ENCODE measurements around the gene PLCL2.
"Not testable (repeated sequence)": the region's sequence is repeated elsewhere in the genome, so short reads cannot be mapped to it uniquely, and the experiment has no call there.

Gene PLCL2

DNA sequence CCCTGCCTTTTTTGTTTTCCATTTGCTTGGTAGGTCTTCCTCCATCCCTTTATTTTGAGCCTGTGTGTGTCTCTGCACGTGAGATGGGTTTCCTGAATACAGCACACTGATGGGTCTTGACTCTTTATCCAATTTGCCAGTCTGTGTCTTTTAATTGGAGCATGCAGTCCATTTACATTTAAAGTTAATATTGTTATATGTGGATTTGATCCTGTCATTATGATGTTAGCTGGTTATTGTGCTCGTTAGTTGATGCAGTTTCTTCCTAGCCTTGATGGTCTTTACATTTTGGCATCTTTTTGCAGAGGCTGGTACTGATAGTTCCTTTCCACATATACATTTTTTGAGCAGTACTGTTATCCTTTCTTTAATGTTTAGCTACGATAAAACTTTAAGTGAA lies 73.1 kb downstream of the PLCL2 start:
- H3K4me3 ChIP-seq; H3K36me3 ChIP-seq (replicated peaks); H3K27me3 ChIP-seq (ENCODE audit: low read depth); H3K9me3 ChIP-seq; DNase-seq (ENCODE audit: low spot score in 2 of 2); in situ Hi-C loops (cut with MboI; ENCODE audit: low sequenced_read_pairs); H3K4me1 ChIP-seq: not testable (repeated sequence)

DNA sequence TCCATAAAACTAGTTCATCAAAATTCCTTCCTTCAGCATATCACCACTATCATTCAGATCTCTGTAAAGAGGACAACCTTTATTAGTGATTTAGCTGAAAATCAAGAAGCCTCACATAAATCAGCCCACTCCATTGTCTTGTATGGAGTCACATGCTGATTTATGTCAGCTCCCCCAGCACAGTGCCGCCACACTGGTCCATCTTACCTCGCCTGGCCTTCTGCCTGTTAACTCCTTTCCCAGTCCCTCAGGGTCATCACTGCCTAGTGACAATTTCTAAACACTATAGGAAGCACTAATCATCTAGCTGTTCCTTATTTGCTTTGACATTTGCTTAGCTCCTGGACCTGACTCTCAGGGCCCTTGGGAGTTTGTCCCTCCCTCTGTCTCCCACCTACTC lies 75.4 kb downstream of the PLCL2 start:
- H3K4me3 ChIP-seq: no peak overlapping the region
- H3K36me3 ChIP-seq (replicated peaks): no peaks in the 10 kb centered on the region
- in situ Hi-C loops (cut with MboI; ENCODE audit: low sequenced_read_pairs): no loop called here
- no peak for DNase-seq (ENCODE audit: low spot score in 2 of 2)
- peaks cover 4% of the 10 kb centered on the region; the same call in 1 of the 2 replicates for H3K9me3 ChIP-seq
- H3K4me1 ChIP-seq: no peaks in the 10 kb centered on the region; the same call in 1 of the 2 replicates
- no peaks in the 10 kb centered on the region for H3K27me3 ChIP-seq (ENCODE audit: low read depth)

DNA sequence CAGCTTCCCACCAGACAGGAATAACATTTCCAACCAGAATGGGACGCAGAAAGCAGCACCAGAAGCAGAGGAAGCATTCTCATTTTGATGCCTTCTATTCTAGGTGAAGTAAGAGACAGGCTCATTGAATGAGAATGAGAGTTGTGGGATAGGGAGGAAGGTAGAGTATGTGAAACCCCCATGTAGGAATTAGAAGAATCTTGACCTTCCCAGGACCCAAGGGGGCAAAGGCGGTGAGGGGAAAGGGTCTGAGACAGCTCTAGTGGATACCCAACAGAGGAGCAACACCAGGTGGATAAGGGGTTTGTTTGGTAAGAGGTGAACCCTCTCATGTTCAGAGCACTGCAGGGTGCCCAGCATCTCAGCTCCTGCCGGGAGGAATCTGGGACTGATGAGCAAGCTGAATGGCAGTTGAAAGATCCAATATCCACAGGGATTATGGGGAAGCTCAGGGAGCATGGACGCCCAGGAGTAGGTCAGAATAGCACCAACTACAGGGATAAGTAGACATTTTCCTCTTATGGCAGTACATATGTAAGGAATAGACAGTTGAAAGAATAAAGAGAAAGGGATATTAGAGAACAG lies 77.0 kb downstream of the PLCL2 start:
- no peaks in the 10 kb centered on the region for H3K36me3 ChIP-seq (replicated peaks)
- no peaks in the 10 kb centered on the region; the same call in 1 of the 2 replicates for H3K4me1 ChIP-seq
- in situ Hi-C loops (cut with MboI; ENCODE audit: low sequenced_read_pairs): no loop called here
- peaks cover 4% of the 10 kb centered on the region; the same call in 1 of the 2 replicates for H3K9me3 ChIP-seq
- DNase-seq (ENCODE audit: low spot score in 2 of 2): no peak
- H3K27me3 ChIP-seq (ENCODE audit: low read depth): no peaks in the 10 kb centered on the region
- H3K4me3 ChIP-seq: no peak overlapping the region

DNA sequence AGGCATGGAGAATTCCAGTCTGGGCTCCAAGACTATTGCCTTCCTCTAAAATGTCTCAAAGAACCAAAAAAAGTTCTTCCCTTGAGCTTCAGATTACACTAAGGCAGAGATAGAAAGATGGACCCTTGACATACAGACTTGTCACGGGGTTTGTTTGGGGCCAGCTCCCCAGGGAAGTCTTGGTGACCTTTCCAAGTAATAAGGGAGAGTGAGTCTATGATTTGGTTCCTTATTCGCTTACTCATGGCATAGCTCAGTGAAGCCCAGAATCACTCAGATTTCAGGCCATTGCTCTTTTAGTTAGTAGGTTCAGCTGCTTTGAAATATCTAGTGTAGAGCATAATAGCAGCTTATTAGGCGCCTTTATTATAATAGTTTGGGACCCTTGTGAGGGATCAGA lies 90.3 kb downstream of the PLCL2 start:
- peaks cover 3% of the 10 kb centered on the region; the same call in 1 of the 2 replicates for H3K36me3 ChIP-seq (replicated peaks)
- no peaks in the 10 kb centered on the region for H3K27me3 ChIP-seq (ENCODE audit: low read depth)
- no peak for DNase-seq (ENCODE audit: low spot score in 2 of 2)
- H3K9me3 ChIP-seq: no peaks in the 10 kb centered on the region; the same call in none of the 2 replicates
- peaks cover 5% of the 10 kb centered on the region for H3K4me1 ChIP-seq
- H3K4me3 ChIP-seq: no peak overlapping the region
- in situ Hi-C loops (cut with MboI; ENCODE audit: low sequenced_read_pairs): no loop called here

DNA sequence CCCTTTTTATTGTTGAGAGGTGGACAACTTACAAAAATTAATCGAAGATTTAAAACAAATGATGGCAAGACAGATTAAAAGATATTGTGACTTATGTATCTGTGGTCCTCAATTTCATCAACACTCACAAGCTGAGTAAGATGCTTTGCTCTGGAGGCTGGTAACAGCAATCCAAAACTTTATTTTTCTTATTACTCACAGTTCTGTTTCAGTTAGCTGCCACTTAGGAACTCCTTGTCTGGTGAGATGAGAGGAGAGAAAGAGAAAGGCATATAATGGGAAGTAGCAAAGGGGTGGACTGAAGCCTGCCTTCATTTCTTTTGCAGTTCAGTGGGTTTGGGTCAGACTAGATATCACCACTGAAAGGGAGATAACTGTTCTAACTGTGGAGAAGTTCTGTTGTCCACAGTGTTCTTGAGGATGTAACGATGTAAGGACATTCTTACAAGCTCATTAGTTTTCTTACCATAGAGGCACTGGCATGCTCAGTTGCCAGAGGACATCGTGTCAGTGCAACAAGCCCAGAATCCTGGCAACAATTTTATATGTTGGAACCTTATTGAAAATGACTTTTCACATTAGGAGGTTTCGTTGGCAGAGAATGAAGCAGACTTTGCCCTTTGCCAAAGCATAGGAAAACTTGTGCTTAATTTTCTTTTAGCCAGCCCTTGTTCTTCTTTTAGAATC lies 93.6 kb downstream of the PLCL2 start:
- no peak overlapping the region for H3K4me3 ChIP-seq
- no peak for DNase-seq (ENCODE audit: low spot score in 2 of 2)
- in situ Hi-C loops (cut with MboI; ENCODE audit: low sequenced_read_pairs): no loop called here

DNA sequence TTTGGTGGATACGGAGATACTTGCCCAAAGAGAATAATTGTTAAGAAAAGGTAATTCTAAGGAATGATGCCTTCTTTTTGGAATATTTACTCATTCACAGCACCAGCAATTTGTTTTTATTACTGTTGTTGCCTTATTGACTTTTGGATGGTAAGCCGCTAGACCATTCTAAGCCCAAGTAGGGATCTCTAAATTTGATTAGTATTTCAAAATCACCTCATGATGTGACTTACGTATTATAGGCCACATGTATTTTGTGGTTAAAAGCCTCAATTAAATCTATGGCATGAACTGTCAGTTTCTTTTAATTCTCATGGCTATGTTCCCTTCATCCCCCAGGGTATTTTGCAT lies 94.1 kb downstream of the PLCL2 start:
- Histone ChIP-seq H3K36me3 (replicated peaks) (peaks cover 3% of the 10 kb centered on the region; the same call in 1 of the 2 replicates), H3K9me3 (no peaks in the 10 kb centered on the region; the same call in 1 of the 2 replicates), H3K4me1 (peaks cover 5% of the 10 kb centered on the region), H3K27me3 (ENCODE audit: low read depth) (no peaks in the 10 kb centered on the region), H3K4me3 (no peak overlapping the region)
- in situ Hi-C loops (cut with MboI; ENCODE audit: low sequenced_read_pairs): no loop called here
- DNase-seq (ENCODE audit: low spot score in 2 of 2): no peak

More for the DNA sequence above, 93.6 kb downstream of the PLCL2 start:
- no peaks in the 10 kb centered on the region; the same call in 1 of the 2 replicates for H3K9me3 ChIP-seq
- no peaks in the 10 kb centered on the region for H3K27me3 ChIP-seq (ENCODE audit: low read depth)
- peaks cover 3% of the 10 kb centered on the region; the same call in 1 of the 2 replicates for H3K36me3 ChIP-seq (replicated peaks)
- peaks cover 5% of the 10 kb centered on the region for H3K4me1 ChIP-seq

DNA sequence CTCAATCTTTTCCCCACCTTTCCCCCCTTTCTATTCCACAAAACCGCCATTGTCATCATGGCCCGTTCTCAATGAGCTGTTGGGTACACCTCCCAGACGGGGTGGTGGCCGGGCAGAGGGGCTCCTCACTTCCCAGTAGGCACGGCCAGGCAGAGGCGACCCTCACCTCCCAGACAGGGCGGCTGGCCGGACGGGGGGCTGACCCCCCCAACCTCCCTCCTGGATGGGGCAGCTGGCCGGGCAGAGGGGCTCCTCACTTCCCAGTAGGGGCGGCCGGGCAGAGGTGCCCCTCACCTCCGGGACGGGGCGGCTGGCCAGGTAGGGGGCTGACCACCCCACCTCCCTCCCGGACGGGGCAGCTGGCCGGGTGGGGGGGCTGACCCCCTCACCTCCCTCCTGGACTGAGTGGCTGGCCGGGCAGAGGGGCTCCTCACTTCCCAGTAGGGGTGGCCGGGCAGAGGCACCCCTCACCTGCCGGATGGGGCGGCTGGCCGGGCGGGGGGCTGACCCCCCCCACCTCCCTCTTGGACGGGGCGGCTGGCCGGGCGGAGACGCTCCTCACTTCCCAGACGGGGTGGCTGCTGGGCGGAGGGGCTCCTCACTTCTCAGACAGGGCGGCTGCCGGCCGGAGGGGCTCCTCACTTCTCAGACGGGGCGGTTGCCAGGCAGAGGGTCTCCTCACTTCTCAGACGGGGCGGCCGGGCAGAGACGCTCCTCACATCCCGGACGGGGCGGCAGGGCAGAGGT lies 95.2 kb downstream of the PLCL2 start:
- DNase-seq (ENCODE audit: low spot score in 2 of 2); H3K9me3 ChIP-seq; H3K27me3 ChIP-seq (ENCODE audit: low read depth); H3K4me3 ChIP-seq; H3K4me1 ChIP-seq; H3K36me3 ChIP-seq (replicated peaks); in situ Hi-C loops (cut with MboI; ENCODE audit: low sequenced_read_pairs): not testable (repeated sequence)

DNA sequence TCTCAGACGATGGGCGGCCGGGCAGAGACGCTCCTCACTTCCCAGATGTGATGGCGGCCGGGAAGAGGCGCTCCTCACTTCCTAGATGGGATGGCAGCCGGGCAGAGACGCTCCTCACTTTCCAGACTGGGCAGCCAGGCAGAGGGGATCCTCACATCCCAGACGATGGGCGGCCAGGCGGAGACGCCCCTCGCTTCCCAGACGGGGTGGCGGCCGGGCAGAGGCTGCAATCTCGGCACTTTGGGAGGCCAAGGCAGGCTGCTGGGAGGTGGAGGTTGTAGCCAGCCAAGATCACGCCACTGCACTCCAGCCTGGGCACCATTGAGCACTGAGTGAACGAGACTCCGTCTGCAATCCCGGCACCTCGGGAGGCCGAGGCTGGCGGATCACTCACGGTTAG lies 95.8 kb downstream of the PLCL2 start:
- H3K27me3 ChIP-seq (ENCODE audit: low read depth); H3K36me3 ChIP-seq (replicated peaks); H3K4me3 ChIP-seq; DNase-seq (ENCODE audit: low spot score in 2 of 2); H3K9me3 ChIP-seq; in situ Hi-C loops (cut with MboI; ENCODE audit: low sequenced_read_pairs); H3K4me1 ChIP-seq: not testable (repeated sequence)

DNA sequence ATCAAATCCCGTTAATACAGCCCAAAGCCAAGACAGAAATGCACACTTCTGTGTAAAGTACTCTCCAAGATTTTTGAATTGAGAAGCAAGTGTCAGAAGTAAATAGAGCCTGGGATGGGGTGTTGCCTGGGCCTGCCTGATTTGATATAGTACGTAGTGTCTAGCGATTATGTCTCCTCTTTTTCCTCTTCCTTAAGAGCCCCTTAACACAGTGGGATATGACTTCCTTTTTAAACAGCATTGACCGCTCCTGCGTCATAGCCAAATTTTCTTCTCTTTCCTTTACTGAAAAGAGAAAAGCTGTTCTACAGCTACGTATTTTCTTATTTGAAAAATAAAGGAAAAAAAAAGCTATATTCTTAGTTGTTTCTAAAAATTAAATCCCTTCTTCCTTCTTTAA lies 97.7 kb downstream of the PLCL2 start:
- in situ Hi-C loops (cut with MboI; ENCODE audit: low sequenced_read_pairs): no loop called here
- Histone ChIP-seq H3K27me3 (ENCODE audit: low read depth) (no peaks in the 10 kb centered on the region), H3K4me3 (no peak overlapping the region), H3K9me3 (no peaks in the 10 kb centered on the region), H3K36me3 (replicated peaks) (no peaks in the 10 kb centered on the region; the same call in 1 of the 2 replicates), H3K4me1 (peaks cover 5% of the 10 kb centered on the region)
- DNase-seq (ENCODE audit: low spot score in 2 of 2): no peak

DNA sequence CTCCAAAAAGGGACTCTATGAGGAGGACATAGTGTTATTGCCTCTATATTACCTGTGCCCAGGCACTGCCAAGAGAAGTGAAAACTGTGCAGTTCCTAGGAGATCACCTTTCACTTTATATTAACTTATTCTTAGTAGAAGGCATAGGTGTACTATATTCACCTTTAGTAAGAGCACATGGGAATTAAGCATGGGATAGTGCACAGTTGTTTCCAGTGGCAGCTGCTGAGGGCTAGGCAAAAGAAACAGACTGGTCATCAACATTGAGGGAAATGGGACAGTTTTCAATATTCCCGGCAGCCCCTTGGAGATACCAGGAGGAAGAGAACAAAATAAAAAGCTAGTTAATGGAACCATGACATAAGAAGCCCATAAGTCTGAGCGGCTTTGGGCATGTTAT lies 100.9 kb downstream of the PLCL2 start:
- DNase-seq (ENCODE audit: low spot score in 2 of 2): no peak
- H3K27me3 ChIP-seq (ENCODE audit: low read depth): no peaks in the 10 kb centered on the region
- H3K4me1 ChIP-seq: no peaks in the 10 kb centered on the region
- in situ Hi-C loops (cut with MboI; ENCODE audit: low sequenced_read_pairs): no loop called here
- H3K4me3 ChIP-seq: no peak overlapping the region
- no peaks in the 10 kb centered on the region for H3K9me3 ChIP-seq
- H3K36me3 ChIP-seq (replicated peaks): no peaks in the 10 kb centered on the region; the same call in 1 of the 2 replicates

DNA sequence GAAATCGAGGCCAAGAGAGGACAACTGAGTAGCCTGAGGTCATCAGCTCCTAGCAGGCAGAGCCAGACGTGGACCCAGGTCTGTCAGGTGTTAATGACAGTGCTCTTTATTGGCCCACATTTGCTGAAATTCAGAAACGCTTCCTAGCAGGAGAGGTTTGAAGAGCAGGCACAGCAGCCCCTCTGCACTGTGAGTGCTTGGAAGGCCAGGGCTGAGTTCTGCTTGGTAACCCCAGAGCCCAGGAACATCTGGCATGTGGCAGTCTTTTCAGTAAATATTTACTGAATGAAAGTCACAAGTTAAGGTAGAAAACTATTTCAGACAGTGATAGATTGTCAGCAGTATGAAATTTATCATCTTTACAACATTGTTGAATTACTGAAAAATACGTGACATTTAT lies 102.4 kb downstream of the PLCL2 start:
- in situ Hi-C loops (cut with MboI; ENCODE audit: low sequenced_read_pairs): no loop called here

DNA sequence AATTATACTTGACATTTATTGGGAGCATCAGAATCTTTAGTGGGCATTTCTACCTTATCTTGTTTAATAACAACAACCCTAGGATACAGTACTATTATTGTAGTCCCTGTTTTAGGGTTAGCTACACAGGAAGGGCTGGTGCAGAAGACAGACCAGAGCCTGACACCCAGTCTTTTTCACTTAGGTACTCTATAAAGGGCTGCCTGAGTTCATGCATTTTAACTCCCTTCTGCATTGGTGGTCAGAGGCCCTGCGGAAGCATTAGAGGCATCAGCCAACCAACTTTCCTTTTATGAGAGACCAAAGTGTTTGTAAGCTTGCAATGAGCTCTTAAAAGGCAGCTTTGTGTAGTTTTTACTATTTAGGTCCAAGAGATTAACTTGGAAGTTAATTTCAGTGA lies 105.4 kb downstream of the PLCL2 start:
- Histone ChIP-seq H3K36me3 (replicated peaks) (no peaks in the 10 kb centered on the region), H3K4me1 (peaks cover 14% of the 10 kb centered on the region), H3K9me3 (no peaks in the 10 kb centered on the region), H3K27me3 (ENCODE audit: low read depth) (no peaks in the 10 kb centered on the region), H3K4me3 (no peak overlapping the region)
- in situ Hi-C loops (cut with MboI; ENCODE audit: low sequenced_read_pairs): no loop called here
- DNase-seq (ENCODE audit: low spot score in 2 of 2): no peak

More for the DNA sequence above, 102.4 kb downstream of the PLCL2 start:
- Histone ChIP-seq H3K9me3 (no peaks in the 10 kb centered on the region), H3K4me3 (no peak overlapping the region), H3K36me3 (replicated peaks) (no peaks in the 10 kb centered on the region), H3K27me3 (ENCODE audit: low read depth) (no peaks in the 10 kb centered on the region), H3K4me1 (no peaks in the 10 kb centered on the region)
- DNase-seq (ENCODE audit: low spot score in 2 of 2): no peak

DNA sequence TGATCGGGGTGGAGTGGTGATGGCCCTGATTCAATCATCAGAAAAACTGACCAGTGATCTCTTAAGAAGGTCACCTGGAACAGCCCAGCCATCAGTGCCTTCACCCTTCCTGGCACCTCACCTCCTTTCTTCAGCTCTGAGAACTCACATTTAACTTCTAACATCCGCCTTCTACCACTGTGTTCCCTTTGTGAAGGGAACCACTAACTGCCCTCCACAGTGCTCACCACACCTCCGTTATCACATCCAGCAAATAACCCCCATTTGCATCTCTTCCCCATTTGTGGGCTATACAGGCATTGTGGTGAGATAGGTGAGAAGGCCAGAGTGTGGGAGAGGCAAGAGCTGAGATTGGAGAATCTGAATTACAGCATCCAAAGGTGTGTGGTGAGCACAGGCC lies 107.4 kb downstream of the PLCL2 start:
- H3K9me3 ChIP-seq: no peaks in the 10 kb centered on the region
- no peak for DNase-seq (ENCODE audit: low spot score in 2 of 2)
- H3K36me3 ChIP-seq (replicated peaks): no peaks in the 10 kb centered on the region
- no peaks in the 10 kb centered on the region for H3K27me3 ChIP-seq (ENCODE audit: low read depth)
- in situ Hi-C loops (cut with MboI; ENCODE audit: low sequenced_read_pairs): no loop called here
- no peak overlapping the region for H3K4me3 ChIP-seq
- H3K4me1 ChIP-seq: peaks cover 21% of the 10 kb centered on the region

DNA sequence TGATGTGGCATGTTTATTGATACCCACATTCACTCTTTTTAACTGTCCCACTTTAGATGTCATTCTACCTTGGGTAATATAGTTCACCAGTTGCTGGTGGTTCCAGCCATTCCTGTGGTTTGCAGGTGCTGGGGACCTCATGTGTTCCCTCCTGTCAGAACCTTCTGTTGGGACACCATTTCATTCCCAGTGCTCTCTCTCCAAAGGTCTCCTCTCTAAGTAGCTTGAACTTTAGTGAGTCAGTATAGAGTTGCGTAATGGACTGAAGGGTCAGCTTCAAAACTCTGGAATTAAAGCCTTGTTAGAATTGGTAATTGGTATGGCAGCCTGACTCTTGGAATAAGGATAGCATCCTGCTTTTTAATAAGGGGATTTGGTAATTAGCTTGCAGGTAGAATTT lies 108.5 kb downstream of the PLCL2 start:
- in situ Hi-C loops (cut with MboI; ENCODE audit: low sequenced_read_pairs): no loop called here
- no peaks in the 10 kb centered on the region for H3K9me3 ChIP-seq
- no peaks in the 10 kb centered on the region for H3K27me3 ChIP-seq (ENCODE audit: low read depth)
- H3K4me1 ChIP-seq: peaks cover 21% of the 10 kb centered on the region
- no peak for DNase-seq (ENCODE audit: low spot score in 2 of 2)
- H3K4me3 ChIP-seq: no peak overlapping the region
- no peaks in the 10 kb centered on the region for H3K36me3 ChIP-seq (replicated peaks)
